HG03432 (cell line): Measurements from ENCODE around the gene MACROD2.
"Not testable (repeated sequence)": the region's sequence is repeated elsewhere in the genome, so short reads cannot be mapped to it uniquely, and the experiment has no call there.

ENCODE experiments used
- ATAC-seq: cut with Tn5 transposase; IDR thresholded peaks from one replicate; pipeline ENCODE4 v1.9.1; 2021; ENCODE audit warnings: mild to moderate bottlenecking, moderate library complexity; ENCODE audit not compliant: unreplicated experiment

The MACROD2 gene

DNA sequence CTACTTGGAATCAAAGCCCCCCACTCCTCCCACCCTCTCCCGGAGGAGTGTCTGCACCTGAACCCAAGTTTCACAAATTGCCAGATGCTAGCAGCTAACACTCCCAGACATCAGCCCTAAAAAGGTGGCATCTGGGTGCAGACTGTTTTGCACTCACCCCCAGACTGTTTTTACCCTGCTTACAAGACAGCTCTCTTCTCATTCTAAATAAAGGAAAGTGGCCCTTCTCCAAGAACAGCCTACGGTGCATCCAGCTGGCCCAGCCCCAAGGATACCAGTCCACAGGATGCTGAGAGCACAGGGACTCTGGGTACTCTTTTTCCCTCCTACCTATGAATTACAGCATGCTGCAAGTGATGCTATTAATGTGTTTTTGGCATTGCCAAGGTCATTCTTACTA lies 1184.1 kb downstream of the MACROD2 start:
- ATAC-seq: no peak

DNA sequence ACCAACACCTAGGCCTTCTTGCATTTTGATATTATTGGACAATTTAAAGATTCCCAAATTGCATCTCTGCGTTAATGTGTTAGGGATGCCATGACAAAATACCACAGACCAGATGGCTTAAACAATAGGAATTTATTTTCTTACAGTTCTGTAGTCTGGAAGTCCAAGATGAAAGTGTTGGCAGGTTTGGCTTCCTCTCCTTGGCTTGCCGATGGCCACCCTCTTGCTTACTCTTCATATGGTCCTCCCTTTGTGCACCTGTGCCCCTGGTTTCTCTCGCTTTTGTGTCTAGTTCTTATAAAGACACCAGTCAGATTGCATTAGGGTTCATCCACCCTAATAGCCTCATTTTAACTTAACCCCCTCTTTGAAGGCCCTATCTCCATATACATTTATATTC lies 1184.5 kb downstream of the MACROD2 start:
- no peak for ATAC-seq

GRCh38 chr20:15185322-15185721 lies 1190.0 kb downstream of the MACROD2 start:
- no peak for ATAC-seq

GRCh38 chr20:15185913-15186312 lies 1190.6 kb downstream of the MACROD2 start:
- ATAC-seq: no peak

DNA sequence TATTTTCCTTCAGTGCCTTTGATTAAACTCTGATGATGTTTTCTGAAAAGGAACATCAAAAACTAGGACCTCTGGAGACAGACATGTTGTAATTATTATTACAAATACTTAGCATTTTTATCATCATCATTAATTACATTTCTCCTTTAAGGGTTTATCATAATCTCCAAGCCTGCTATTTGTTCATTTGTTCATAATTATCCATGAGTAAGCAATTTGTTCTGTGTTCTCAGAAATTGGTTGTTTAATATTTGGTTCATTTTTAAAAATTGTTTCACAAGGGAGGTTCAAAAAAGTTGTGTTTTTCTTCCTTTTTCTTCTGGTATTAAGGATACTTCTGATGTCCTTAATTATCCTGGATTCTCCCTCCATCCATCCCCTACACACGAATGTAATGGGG lies 1192.3 kb downstream of the MACROD2 start:
- ATAC-seq: no peak

GRCh38 chr20:15188415-15188814 lies 1193.1 kb downstream of the MACROD2 start:
- ATAC-seq: no peak

DNA sequence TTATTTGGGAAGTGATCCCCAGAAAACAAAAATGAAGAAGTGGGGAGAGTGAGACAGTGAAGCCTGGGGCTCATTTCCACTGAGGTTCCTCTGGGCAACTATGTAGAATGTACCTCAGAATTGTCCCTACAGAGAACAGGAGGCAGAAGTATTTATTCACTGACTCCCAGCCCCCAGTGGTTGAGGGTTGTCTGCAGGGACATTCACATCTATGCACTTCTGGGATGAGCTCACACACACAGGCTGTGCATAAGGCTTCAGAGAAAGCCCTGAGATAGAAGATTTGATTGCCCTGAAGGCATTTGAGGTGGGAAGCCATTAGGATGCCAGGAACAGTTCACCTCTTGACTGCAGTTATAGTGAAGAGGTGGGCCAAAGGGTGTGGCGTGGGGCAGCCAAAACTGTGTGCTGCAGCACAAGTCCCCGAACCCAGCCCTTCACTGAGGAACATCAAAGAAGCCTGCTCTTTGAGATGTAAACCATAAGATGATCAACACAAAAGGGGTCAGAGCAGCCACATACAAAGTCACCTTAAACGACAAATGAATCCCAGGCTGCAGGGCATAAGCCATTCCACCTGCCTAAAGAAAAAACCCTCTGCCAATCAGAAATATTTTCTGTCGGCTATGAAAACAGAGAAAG lies 1195.9 kb downstream of the MACROD2 start:
- ATAC-seq: no peak

- ATAC-seq: no peak
These were observed 1200.1 kb downstream of the MACROD2 start for GRCh38 chr20:15195378-15195777.

DNA sequence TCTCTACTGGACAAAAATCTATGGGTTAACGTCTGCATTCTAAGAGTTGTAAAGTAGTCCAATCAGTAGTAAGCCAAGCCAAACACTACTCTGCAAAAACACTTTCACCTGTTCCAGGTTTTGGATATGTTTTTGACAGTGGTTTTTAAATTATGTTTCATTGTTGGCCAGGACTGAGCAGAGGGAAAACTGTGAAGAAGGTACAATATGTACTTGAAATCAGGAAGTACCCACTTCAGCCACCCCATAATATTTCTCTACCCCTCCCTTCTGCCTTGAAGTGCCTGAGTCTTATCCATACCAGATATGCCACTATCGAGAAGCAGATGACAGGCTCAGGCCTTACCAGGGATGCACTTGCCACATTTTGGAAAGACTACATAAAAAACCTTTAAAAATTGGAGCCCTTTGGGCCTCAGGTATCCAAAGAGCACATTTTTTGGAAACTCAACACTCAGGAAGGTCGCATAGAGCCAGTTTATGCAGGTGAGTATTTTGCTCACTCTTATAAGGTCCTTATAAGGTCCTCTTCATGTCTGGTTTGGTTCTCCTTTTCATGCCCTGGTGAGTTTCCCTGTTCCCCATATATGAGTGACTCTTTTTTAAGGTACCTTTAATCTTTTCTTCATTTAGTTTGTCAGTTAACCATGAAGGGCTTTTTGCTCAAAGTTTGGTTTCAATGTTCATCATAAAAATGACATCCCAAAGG lies 1201.4 kb downstream of the MACROD2 start:
- ATAC-seq: no peak

DNA sequence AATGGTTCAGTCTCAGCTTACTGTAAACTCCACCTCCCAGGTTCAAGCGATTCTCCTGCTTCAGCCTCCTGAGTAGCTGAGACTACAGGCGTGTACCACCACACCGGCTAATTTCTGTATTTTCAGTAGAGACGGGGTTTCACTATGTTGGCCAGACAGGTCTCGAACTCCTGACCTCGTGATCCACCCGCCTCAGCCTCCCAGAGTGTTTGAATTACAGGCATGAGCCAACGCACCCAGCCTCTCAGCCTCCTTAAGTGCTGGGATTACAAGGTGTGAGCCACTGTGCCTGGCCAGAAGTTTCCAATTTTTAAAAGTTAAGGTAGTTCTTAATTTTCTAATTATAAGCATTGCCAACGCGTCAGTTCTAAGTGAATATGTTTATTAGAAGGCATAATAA lies 1202.7 kb downstream of the MACROD2 start:
- ATAC-seq: not testable (repeated sequence)

- peak; percentile 75 for ATAC-seq
These were observed 1204.4 kb downstream of the MACROD2 start for GRCh38 chr20:15199698-15200097.

- peak; percentile 92 for ATAC-seq
These were observed 1204.8 kb downstream of the MACROD2 start for GRCh38 chr20:15200147-15200565.

DNA sequence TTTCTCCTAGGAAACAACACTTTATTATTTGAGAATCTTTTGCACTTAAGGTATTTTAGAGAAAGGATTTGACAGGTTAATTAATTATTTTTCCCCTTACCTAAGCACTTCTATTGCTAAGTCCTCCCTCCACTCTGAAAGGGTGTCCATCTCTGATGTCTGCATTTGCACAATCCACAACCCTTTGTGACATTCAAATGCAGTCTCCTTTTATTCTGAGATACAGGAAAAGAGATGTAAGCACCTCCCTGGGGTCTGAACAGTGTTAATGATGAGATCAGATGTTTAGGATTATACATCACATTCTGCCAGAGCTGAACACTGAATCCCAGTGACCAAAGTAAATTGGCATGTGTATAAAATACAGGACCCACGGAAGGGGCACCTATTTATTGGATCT lies 1206.3 kb downstream of the MACROD2 start:
- ATAC-seq: no peak

GRCh38 chr20:15204234-15204633 lies 1208.9 kb downstream of the MACROD2 start:
- no peak for ATAC-seq

- no peak for ATAC-seq
These were observed 1209.7 kb downstream of the MACROD2 start for GRCh38 chr20:15205028-15205427.

- no peak for ATAC-seq
These were observed 1210.4 kb downstream of the MACROD2 start for GRCh38 chr20:15205719-15206118.

DNA sequence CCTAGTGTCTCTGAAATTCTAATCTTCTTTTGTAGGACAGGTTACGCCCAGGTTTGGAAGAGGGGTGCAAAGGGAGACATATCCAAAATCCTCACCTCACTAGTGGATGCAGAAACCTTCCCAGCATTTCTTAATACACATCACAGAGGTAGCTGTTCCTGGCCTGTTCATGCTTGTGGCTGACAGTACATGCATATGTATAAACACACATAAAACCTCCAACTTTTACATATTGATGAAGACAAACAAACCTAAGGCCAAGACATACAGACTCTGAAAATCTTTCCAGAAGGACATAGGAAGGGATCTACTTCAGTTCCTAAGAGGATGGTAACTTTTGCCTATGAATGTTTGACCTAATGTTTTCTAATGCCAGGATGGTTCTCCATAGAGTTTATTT lies 1214.2 kb downstream of the MACROD2 start:
- ATAC-seq: no peak

- no peak for ATAC-seq
These were observed 1218.7 kb downstream of the MACROD2 start for GRCh38 chr20:15214051-15214450.

DNA sequence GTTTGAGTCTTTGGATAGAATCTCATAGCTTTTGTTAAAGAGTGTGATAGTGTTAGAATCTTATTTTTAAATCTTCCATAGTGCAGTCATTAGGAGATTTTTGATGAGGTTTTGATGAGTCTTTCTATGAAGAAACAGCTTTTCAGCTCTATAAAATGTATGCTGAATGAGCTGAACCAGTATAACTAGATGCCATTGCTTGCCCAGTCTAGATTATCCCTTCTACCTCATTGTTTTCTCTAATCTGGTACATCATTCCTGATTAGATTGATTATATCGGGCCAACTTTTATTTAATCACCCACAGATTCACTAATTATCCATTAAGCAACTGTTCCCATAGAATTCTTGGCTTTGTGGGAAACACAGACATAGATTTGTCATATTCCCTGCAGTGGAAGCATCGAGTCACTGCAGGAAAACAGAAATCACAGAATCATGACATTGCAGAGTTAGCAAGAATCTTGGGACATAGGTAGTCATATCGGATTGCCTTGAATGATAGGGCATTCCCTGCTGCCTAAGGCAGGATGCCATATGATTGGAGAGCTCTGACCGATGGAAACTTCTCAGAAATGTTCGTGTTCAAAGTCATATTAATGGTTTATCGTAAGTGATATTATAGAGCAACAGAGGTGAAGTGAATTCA lies 1224.8 kb downstream of the MACROD2 start:
- ATAC-seq: no peak

GRCh38 chr20:15220778-15221565 lies 1225.7 kb downstream of the MACROD2 start:
- ATAC-seq: no peak
